ENCODE data around the gene PRKN. TPM values are rescaled to one million over a fixed set of nuclear protein-coding genes. Genes with fewer than 3 reads are reported as not detected.
"Not testable (repeated sequence)": the region's sequence is repeated elsewhere in the genome, so short reads cannot be mapped to it uniquely, and the experiment has no call there.

Gene PRKN
- total RNA-seq, 1 donor from 2014 or later: 2.8 TPM

DNA sequence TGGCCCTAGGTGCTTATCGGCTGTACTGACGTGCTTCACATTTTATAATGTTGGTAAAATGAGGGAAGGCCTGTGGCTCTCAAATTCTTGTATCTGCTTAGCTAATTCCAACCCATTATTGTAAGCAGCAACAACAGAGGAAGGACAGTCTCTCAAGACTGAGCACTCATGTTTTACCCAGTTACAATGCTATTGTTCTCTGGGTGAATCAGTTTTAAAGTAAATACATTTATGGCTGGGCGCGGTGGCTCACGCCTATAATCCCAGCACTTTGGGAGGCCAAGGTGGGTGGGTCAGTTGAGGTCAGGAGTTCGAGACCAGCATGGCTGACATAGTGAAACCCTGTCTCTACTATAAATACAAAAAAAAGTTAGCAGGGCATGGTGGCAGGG, 194.6 kb downstream of the PRKN start:
- H3K4me3 Mint-ChIP-seq: no peak overlapping the region
- Histone ChIP-seq H3K79me2 (ENCODE audit: low read depth) (no peaks in the 10 kb centered on the region), H4K20me1 (ENCODE audit: low read depth) (no peaks in the 10 kb centered on the region), H3K9me3 (ENCODE audit: low read depth) (no peaks in the 10 kb centered on the region), H3K27ac (no peak overlapping the region), H3K36me3 (no peaks in the 10 kb centered on the region), H3K9ac (no peak overlapping the region), H2AFZ (replicated peaks) (no peak overlapping the region), H3K4me1 (no peaks in the 10 kb centered on the region), H3K27me3 (no peaks in the 10 kb centered on the region), H3K4me3 (no peak overlapping the region), H3K4me2 (no peak overlapping the region), H3F3A (ENCODE audit: low read depth) (no peaks in the 10 kb centered on the region)
- TF ChIP-seq EZH2 (IDR thresholded peaks at IDR 0.05) (no peak), EZH2phosphoT487 (IDR thresholded peaks at IDR 0.05) (no peak)
- TF ChIP-seq, protein P1, sequence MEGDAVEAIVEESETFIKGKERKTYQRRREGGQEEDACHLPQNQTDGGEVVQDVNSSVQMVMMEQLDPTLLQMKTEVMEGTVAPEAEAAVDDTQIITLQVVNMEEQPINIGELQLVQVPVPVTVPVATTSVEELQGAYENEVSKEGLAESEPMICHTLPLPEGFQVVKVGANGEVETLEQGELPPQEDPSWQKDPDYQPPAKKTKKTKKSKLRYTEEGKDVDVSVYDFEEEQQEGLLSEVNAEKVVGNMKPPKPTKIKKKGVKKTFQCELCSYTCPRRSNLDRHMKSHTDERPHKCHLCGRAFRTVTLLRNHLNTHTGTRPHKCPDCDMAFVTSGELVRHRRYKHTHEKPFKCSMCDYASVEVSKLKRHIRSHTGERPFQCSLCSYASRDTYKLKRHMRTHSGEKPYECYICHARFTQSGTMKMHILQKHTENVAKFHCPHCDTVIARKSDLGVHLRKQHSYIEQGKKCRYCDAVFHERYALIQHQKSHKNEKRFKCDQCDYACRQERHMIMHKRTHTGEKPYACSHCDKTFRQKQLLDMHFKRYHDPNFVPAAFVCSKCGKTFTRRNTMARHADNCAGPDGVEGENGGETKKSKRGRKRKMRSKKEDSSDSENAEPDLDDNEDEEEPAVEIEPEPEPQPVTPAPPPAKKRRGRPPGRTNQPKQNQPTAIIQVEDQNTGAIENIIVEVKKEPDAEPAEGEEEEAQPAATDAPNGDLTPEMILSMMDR (IDR thresholded peaks at IDR 0.05): no peak
- no peaks in the 10 kb centered on the region for H3K27me3 Mint-ChIP-seq (ENCODE audit: insufficient read depth, low read depth)
- peaks cover 2% of the 10 kb centered on the region for H3K36me3 Mint-ChIP-seq
- H3K4me1 Mint-ChIP-seq: peaks cover 4% of the 10 kb centered on the region
- H3K27ac Mint-ChIP-seq: no peak overlapping the region
- no peaks in the 10 kb centered on the region for H3K9me3 Mint-ChIP-seq
- DNase-seq (ENCODE audit: low spot score): no peak

DNA sequence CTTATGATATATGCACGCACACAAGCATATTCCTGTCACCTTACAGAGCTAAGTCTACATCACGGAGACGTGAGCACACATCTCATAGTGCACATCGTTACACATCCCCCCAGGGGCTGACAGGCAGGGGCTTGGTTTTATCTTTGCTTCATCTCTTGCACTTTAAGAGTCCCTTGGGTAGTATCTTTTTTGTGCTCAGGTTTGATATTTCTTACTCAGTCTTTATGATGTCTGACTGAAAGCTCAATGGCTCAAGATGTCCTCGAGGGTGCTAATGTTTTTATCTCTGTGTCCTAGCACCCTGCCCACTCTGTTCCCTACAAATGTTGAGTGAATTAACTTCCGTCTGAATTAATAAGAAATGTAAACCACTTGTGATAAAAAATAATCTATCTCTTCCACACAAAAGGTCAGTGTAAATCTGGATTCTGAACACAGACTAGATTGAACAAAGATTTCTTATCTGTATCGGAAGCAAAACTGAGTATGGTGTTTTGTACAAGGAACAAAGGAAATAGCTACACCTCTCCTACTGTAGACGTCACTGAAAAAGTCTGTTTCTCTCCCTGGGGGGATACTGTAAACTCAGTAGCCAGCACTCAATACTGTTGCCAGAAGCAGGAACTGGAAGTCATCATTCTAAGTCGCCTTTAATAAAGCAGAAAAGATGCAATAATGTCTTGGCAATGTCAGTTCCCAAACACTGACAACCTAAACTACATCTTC, 195.1 kb downstream of the PRKN start:
- Histone ChIP-seq H3K79me2 (ENCODE audit: low read depth) (no peaks in the 10 kb centered on the region), H4K20me1 (ENCODE audit: low read depth) (no peaks in the 10 kb centered on the region), H3K9me3 (ENCODE audit: low read depth) (no peaks in the 10 kb centered on the region), H3F3A (ENCODE audit: low read depth) (no peaks in the 10 kb centered on the region), H3K4me3 (no peak overlapping the region), H3K4me1 (no peaks in the 10 kb centered on the region), H3K4me2 (no peak overlapping the region), H3K9ac (no peak overlapping the region), H3K36me3 (no peaks in the 10 kb centered on the region), H3K27ac (no peak overlapping the region), H2AFZ (replicated peaks) (no peak overlapping the region), H3K27me3 (no peaks in the 10 kb centered on the region)
- TF ChIP-seq, protein P1 (IDR thresholded peaks at IDR 0.05): no peak
- TF ChIP-seq EZH2 (IDR thresholded peaks at IDR 0.05) (no peak), EZH2phosphoT487 (IDR thresholded peaks at IDR 0.05) (no peak)
- Mint-ChIP-seq H3K4me3 (no peak overlapping the region), H3K27ac (no peak overlapping the region), H3K9me3 (no peaks in the 10 kb centered on the region), H3K36me3 (peaks cover 2% of the 10 kb centered on the region), H3K4me1 (peaks cover 4% of the 10 kb centered on the region), H3K27me3 (ENCODE audit: insufficient read depth, low read depth) (no peaks in the 10 kb centered on the region)
- DNase-seq (ENCODE audit: low spot score): no peak

DNA sequence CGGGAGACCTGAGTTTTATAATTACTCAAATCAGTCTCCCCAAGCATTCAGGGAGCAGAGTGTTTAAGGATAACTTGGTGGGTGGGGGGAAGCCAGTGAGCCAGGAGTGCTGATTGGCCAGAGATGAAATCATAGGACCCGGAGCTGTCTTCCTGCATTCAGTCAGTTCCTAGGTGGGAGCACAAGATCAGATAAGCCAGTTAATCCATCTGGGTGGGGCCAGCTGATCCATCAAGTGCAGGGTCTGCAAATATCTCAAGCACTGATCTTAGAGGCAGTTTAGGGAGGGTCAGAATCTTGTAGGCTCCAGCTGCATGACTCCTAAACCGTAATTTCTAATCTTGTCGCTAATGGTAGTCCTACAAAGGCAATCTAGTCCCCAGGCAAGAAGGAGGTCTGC, 196.2 kb downstream of the PRKN start:
- H3K4me3 Mint-ChIP-seq; H3K4me3 ChIP-seq; H3K36me3 Mint-ChIP-seq; H3K4me1 Mint-ChIP-seq; H3K9ac ChIP-seq; H3K4me2 ChIP-seq; H2AFZ ChIP-seq (replicated peaks); H3K79me2 ChIP-seq (ENCODE audit: low read depth); H3K27me3 ChIP-seq; H3K36me3 ChIP-seq; H3F3A ChIP-seq (ENCODE audit: low read depth); H3K4me1 ChIP-seq; H3K9me3 ChIP-seq (ENCODE audit: low read depth); H4K20me1 ChIP-seq (ENCODE audit: low read depth); H3K27me3 Mint-ChIP-seq (ENCODE audit: insufficient read depth, low read depth); DNase-seq (ENCODE audit: low spot score); H3K9me3 Mint-ChIP-seq; H3K27ac ChIP-seq: not testable (repeated sequence)
- peak overlapping the region; percentile 42 for H3K27ac Mint-ChIP-seq

DNA sequence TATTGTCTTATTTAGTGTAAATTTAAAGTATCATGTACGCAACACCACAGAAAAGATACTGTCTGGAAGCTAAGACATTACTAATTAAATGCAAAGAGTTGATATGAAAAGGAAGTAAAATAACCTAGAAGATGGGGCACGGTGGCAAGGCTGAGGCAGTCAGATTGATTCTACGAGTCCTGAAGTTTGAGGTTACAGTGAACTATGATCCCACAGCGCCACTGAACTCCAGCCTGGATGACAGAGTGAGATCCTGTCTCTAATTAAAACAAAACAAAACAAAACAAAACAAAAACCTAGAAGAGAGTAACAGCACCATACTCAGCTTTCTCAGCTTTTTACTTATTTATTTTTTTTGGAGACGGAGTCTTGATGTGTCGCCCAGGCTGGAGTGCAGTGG, 199.0 kb downstream of the PRKN start:
- Histone ChIP-seq H3K9ac (no peak overlapping the region), H3K4me3 (no peak overlapping the region), H2AFZ (replicated peaks) (no peak overlapping the region), H4K20me1 (ENCODE audit: low read depth) (no peaks in the 10 kb centered on the region), H3K9me3 (ENCODE audit: low read depth) (no peaks in the 10 kb centered on the region), H3K27ac (no peak overlapping the region), H3F3A (ENCODE audit: low read depth) (no peaks in the 10 kb centered on the region), H3K4me1 (no peaks in the 10 kb centered on the region), H3K79me2 (ENCODE audit: low read depth) (no peaks in the 10 kb centered on the region), H3K27me3 (no peaks in the 10 kb centered on the region), H3K36me3 (no peaks in the 10 kb centered on the region), H3K4me2 (no peak overlapping the region)
- H3K36me3 Mint-ChIP-seq: peaks cover 2% of the 10 kb centered on the region
- H3K4me3 Mint-ChIP-seq: no peak overlapping the region
- no peak for TF ChIP-seq EZH2phosphoT487 (IDR thresholded peaks at IDR 0.05)
- TF ChIP-seq, protein P1 (IDR thresholded peaks at IDR 0.05): no peak
- no peak for TF ChIP-seq EZH2 (IDR thresholded peaks at IDR 0.05)
- DNase-seq (ENCODE audit: low spot score): no peak
- no peak overlapping the region for H3K27ac Mint-ChIP-seq
- no peaks in the 10 kb centered on the region for H3K9me3 Mint-ChIP-seq
- H3K27me3 Mint-ChIP-seq (ENCODE audit: insufficient read depth, low read depth): no peaks in the 10 kb centered on the region
- H3K4me1 Mint-ChIP-seq: no peaks in the 10 kb centered on the region

Measured in neural progenitor cell (in vitro differentiated cells).